Epithelial cell of proximal tubule (primary cell): ENCODE measurements around the gene PCDH1. TPM values are rescaled to one million over a fixed set of nuclear protein-coding genes. Genes with fewer than 3 reads are reported as not detected.
A peak's percentile ranks its signal among the peaks of the same experiment; 100 is the strongest.

Source experiments
- DNase-seq: peaks from one replicate; pipeline ENCODE4 v3.0.0-alpha.2; 2011; ENCODE audit warnings: low read depth
- H3K4me3 ChIP-seq: 2 replicates; pipeline ENCODE4 v1.5.1; 2011; ENCODE audit warnings: low read depth, mild to moderate bottlenecking, low read length
- CTCF ChIP-seq: conservative IDR thresholded peaks from 2 replicates; pipeline ENCODE4 v1.5.1; 2012; ENCODE audit warnings: low read depth, mild to moderate bottlenecking, low read length
- total RNA-seq: library from RNA; depleted of rRNA; stranded (reverse); fragments of >200 nt; gene quantifications from 2 replicates; pipeline ENCODE4 v1.2.3, GENCODE V29; 2015

Gene PCDH1
- total RNA-seq, 1 donor from 2014 or later: 17.4 TPM

- DNase-seq: no peak
- no peak overlapping the region for H3K4me3 ChIP-seq
- no peak for TF ChIP-seq CTCF
Observed at GRCh38 chr5:141812512-141812911, 65.7 kb downstream of the PCDH1 start.

GRCh38 chr5:141811287-141812155 is 66.7 kb downstream of the PCDH1 start:
- no peak overlapping the region for H3K4me3 ChIP-seq
- DNase-seq: no peak
- TF ChIP-seq CTCF: peak; percentile 71

- H3K4me3 ChIP-seq: no peak overlapping the region
- TF ChIP-seq CTCF: no peak
- no peak for DNase-seq
Observed at GRCh38 chr5:141810702-141811101, 67.5 kb downstream of the PCDH1 start.

GRCh38 chr5:141809380-141810096 is 68.7 kb downstream of the PCDH1 start:
- no peak for DNase-seq
- TF ChIP-seq CTCF: no peak
- H3K4me3 ChIP-seq: no peak overlapping the region

- no peak for TF ChIP-seq CTCF
- H3K4me3 ChIP-seq: no peak overlapping the region
- no peak for DNase-seq
Observed at GRCh38 chr5:141808857-141809256, 69.4 kb downstream of the PCDH1 start.

GRCh38 chr5:141807732-141808131 is 70.5 kb downstream of the PCDH1 start:
- no peak for TF ChIP-seq CTCF
- H3K4me3 ChIP-seq: no peak overlapping the region
- no peak for DNase-seq
